Liver (tissue), 9 donors: ENCODE results near the gene ALDH16A1. TPM values are rescaled to one million over a fixed set of nuclear protein-coding genes. Genes with fewer than 3 reads are reported as not detected.

Source experiments
- DNase-seq: peaks from one replicate; pipeline ENCODE4 v3.0.0-alpha.2; 2017; ENCODE audit warnings: low spot score
- H3K27ac ChIP-seq, 2 donors: one replicate each; pipeline ENCODE4 v1.7.0; 2013; ENCODE audit warnings: inconsistent platforms in 2 of 2, low read length in 2 of 2, control low read depth in 1 of 2, low read depth in 1 of 2, mild to moderate bottlenecking in 1 of 2
- H3K27me3 ChIP-seq, 4 donors: one replicate each; pipeline versions ENCODE4 v1.6.1 to v1.7.0; 2013; ENCODE audit warnings: low read length in 3 of 4, inconsistent platforms in 1 of 4, mild to moderate bottlenecking in 1 of 4, moderate library complexity in 1 of 4; ENCODE audit not compliant: control insufficient read depth in 4 of 4, insufficient read depth in 4 of 4
- H3K36me3 ChIP-seq, 4 donors: one replicate each; pipeline versions ENCODE4 v1.6.1 to v1.7.0; 2013; ENCODE audit warnings: low read length in 3 of 4, mild to moderate bottlenecking in 3 of 4, low read depth in 1 of 4, moderate library complexity in 1 of 4; ENCODE audit not compliant: control insufficient read depth in 4 of 4, insufficient read depth in 3 of 4
- H3K4me1 ChIP-seq, 4 donors: one replicate each; pipeline versions ENCODE4 v1.6.1 to v1.7.0; 2013; ENCODE audit warnings: low read length in 3 of 4, mild to moderate bottlenecking in 3 of 4, moderate library complexity in 1 of 4; ENCODE audit not compliant: control insufficient read depth in 4 of 4, insufficient read depth in 4 of 4
- H3K4me3 ChIP-seq, 3 donors: one replicate each; pipeline versions ENCODE4 v1.6.1 to v1.7.0; 2013; ENCODE audit warnings: low read length in 3 of 3, control low read depth in 1 of 3, low read depth in 1 of 3, mild to moderate bottlenecking in 1 of 3
- H3K9ac ChIP-seq, 2 donors: one replicate each; pipeline ENCODE4 v1.7.0; 2013; ENCODE audit warnings: low read length in 2 of 2, mild to moderate bottlenecking in 2 of 2, moderate library complexity in 2 of 2, control low read depth in 1 of 2, low read depth in 1 of 2
- H3K9me3 ChIP-seq, 4 donors: one replicate each; pipeline versions ENCODE4 v1.6.1 to v1.7.0; 2013; ENCODE audit warnings: low read length in 3 of 4; ENCODE audit not compliant: control insufficient read depth in 4 of 4
- EGR1 ChIP-seq, 2 donors: IDR thresholded peaks; 2 replicates each; pipeline ENCODE4 v1.6.1; 2016 to 2018; ENCODE audit warnings: antibody characterized with exemption in 2 of 2, low read depth in 2 of 2
- FOXA1 ChIP-seq: IDR thresholded peaks from 2 replicates; pipeline ENCODE4 v1.6.1; 2016; ENCODE audit warnings: antibody characterized with exemption
- FOXA2 ChIP-seq: IDR thresholded peaks from 2 replicates; pipeline ENCODE4 v1.6.1; 2016; ENCODE audit warnings: antibody characterized with exemption
- GABPA ChIP-seq, 2 donors: IDR thresholded peaks in 1 of 2; conservative IDR thresholded peaks in 1 of 2; 2 replicates each; pipeline ENCODE4 v1.6.1; 2016; ENCODE audit warnings: antibody characterized with exemption in 2 of 2, mild to moderate bottlenecking in 1 of 2, moderate library complexity in 1 of 2
- HNF4A ChIP-seq, 2 donors: conservative IDR thresholded peaks; 2 replicates each; pipeline ENCODE4 v1.6.1; 2016; ENCODE audit warnings: antibody characterized with exemption in 2 of 2, mild to moderate bottlenecking in 2 of 2
- HNF4G ChIP-seq: IDR thresholded peaks from 2 replicates; pipeline ENCODE4 v1.6.1; 2016; ENCODE audit warnings: antibody characterized with exemption
- JUND ChIP-seq, 2 donors: IDR thresholded peaks; 2 replicates each; pipeline ENCODE4 v1.6.1; 2016; ENCODE audit warnings: antibody characterized with exemption in 2 of 2
- NR2F2 ChIP-seq: IDR thresholded peaks from 2 replicates; pipeline ENCODE4 v1.6.1; 2016; ENCODE audit warnings: antibody characterized with exemption
- RAD21 ChIP-seq, 2 donors: IDR thresholded peaks; 2 replicates each; pipeline ENCODE4 v1.6.1; 2016; ENCODE audit warnings: antibody characterized with exemption in 2 of 2, mild to moderate bottlenecking in 2 of 2
- RXRA ChIP-seq, 2 donors: IDR thresholded peaks; 2 replicates each; pipeline ENCODE4 v1.6.1; 2017 to 2018; ENCODE audit warnings: antibody characterized with exemption in 2 of 2, mild to moderate bottlenecking in 1 of 2
- SP1 ChIP-seq: IDR thresholded peaks from 2 replicates; pipeline ENCODE4 v1.6.1; 2018; ENCODE audit warnings: antibody characterized with exemption, mild to moderate bottlenecking
- TAF1 ChIP-seq: conservative IDR thresholded peaks from 2 replicates; pipeline ENCODE4 v1.6.1; 2016; ENCODE audit warnings: antibody characterized with exemption, mild to moderate bottlenecking
- YY1 ChIP-seq: IDR thresholded peaks from 2 replicates; pipeline ENCODE4 v1.6.1; 2016; ENCODE audit warnings: antibody characterized with exemption, mild to moderate bottlenecking
- WGBS: extraction: QIAGEN DNeasy Blood & Tissue Kit; methylation state at CpG from one replicate; pipeline ENCODE4 v1.1.7; 2013; 5-methylcytosine and 5-hydroxymethylcytosine counted together
- polyA plus RNA-seq, 2 donors: library from polyadenylated mRNA; stranded (reverse) in 1 of 2; unstranded in 1 of 2; fragments of 200-250 nt in 1 of 2; fragments of >200 nt in 1 of 2; fragmentation: Nextera tagmentation in 1 of 2; extraction: Ambion mirVana in 1 of 2; gene quantifications; one replicate each; pipeline versions ENCODE4 v1.2.1 to v1.2.3, GENCODE V29; 2013 to 2015
- total RNA-seq, 2 donors: library from RNA; depleted of rRNA; stranded (reverse); fragments of >200 nt; gene quantifications; one replicate each; pipeline ENCODE4 v1.2.3, GENCODE V29; 2014
- TF ChIP-seq, protein P1 (sequence below): IDR thresholded peaks from 2 replicates; pipeline ENCODE4 v1.6.1; 2016; ENCODE audit warnings: antibody characterized with exemption, mild to moderate bottlenecking
- TF ChIP-seq, protein P2 (sequence below): fragments of 150-350 bp; IDR thresholded peaks from 2 replicates; pipeline ENCODE4 v1.5.1; 2017; ENCODE audit warnings: improper control_type of control experiment, low read depth, low read length; ENCODE audit not compliant: missing input control
- TF ChIP-seq, protein P3 (sequence below): IDR thresholded peaks from 2 replicates; pipeline ENCODE4 v1.6.1; 2016; ENCODE audit warnings: antibody characterized with exemption
- TF ChIP-seq, protein P4 (sequence below): IDR thresholded peaks from 2 replicates; pipeline ENCODE4 v1.6.1; 2016; ENCODE audit warnings: antibody characterized with exemption
- TF ChIP-seq, protein P5 (sequence below): IDR thresholded peaks from 2 replicates; pipeline ENCODE4 v1.6.1; 2016; ENCODE audit warnings: antibody characterized with exemption
- donor health status: healthy.
- donor health status: healthy.
- donor health status: healthy.
- donor health status: healthy.
- donor health status: healthy.

Gene ALDH16A1
- total and polyA plus RNA-seq, 4 donors = 5.2 to 35.8 (median 21.5) TPM

DNA sequence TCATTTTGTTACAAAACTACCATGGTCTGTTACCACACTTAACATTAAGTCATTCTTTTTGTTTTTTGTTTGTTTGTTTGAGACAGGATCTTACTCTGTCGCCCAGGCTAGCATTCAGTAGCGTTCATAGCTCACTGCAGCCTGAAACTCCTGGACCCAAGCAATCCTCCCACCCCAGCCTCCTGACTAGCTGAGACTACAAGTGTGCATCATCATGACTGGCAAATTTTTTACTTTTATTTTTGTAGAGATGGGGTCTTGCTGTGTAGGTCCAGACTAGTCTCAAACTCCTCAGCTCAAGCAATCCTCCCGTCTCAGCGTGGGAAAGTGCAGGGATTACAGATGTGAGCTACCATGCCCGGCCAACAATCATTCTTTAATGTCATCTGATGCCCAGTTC lies 3.3 kb downstream of the ALDH16A1 start:
- peaks cover 0 to 3% (median 1%) of the 10 kb centered on the region in 4 donors for H3K36me3 ChIP-seq
- H3K9ac ChIP-seq = no peak overlapping the region
- peaks cover 0 to 16% (median 3%) of the 10 kb centered on the region in 4 donors for H3K4me1 ChIP-seq
- TF ChIP-seq, protein P1, sequence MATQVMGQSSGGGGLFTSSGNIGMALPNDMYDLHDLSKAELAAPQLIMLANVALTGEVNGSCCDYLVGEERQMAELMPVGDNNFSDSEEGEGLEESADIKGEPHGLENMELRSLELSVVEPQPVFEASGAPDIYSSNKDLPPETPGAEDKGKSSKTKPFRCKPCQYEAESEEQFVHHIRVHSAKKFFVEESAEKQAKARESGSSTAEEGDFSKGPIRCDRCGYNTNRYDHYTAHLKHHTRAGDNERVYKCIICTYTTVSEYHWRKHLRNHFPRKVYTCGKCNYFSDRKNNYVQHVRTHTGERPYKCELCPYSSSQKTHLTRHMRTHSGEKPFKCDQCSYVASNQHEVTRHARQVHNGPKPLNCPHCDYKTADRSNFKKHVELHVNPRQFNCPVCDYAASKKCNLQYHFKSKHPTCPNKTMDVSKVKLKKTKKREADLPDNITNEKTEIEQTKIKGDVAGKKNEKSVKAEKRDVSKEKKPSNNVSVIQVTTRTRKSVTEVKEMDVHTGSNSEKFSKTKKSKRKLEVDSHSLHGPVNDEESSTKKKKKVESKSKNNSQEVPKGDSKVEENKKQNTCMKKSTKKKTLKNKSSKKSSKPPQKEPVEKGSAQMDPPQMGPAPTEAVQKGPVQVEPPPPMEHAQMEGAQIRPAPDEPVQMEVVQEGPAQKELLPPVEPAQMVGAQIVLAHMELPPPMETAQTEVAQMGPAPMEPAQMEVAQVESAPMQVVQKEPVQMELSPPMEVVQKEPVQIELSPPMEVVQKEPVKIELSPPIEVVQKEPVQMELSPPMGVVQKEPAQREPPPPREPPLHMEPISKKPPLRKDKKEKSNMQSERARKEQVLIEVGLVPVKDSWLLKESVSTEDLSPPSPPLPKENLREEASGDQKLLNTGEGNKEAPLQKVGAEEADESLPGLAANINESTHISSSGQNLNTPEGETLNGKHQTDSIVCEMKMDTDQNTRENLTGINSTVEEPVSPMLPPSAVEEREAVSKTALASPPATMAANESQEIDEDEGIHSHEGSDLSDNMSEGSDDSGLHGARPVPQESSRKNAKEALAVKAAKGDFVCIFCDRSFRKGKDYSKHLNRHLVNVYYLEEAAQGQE = no peak
- no peak for TF ChIP-seq FOXA1
- TF ChIP-seq YY1 = no peak
- no peak for TF ChIP-seq EGR1 (IDR thresholded peaks at IDR 0.05; ENCODE audit: low read depth in 2 of 2)
- no peak for TF ChIP-seq FOXA2
- TF ChIP-seq GABPA (IDR thresholded peaks at IDR 0.05 in 1 of 2, conservative IDR thresholded peaks at IDR 0.05 in 1 of 2) = no peak
- TF ChIP-seq, protein P2, sequence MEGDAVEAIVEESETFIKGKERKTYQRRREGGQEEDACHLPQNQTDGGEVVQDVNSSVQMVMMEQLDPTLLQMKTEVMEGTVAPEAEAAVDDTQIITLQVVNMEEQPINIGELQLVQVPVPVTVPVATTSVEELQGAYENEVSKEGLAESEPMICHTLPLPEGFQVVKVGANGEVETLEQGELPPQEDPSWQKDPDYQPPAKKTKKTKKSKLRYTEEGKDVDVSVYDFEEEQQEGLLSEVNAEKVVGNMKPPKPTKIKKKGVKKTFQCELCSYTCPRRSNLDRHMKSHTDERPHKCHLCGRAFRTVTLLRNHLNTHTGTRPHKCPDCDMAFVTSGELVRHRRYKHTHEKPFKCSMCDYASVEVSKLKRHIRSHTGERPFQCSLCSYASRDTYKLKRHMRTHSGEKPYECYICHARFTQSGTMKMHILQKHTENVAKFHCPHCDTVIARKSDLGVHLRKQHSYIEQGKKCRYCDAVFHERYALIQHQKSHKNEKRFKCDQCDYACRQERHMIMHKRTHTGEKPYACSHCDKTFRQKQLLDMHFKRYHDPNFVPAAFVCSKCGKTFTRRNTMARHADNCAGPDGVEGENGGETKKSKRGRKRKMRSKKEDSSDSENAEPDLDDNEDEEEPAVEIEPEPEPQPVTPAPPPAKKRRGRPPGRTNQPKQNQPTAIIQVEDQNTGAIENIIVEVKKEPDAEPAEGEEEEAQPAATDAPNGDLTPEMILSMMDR = no peak
- TF ChIP-seq HNF4A (conservative IDR thresholded peaks at IDR 0.05) = no peak
- TF ChIP-seq HNF4G = no peak
- TF ChIP-seq NR2F2 = no peak
- TF ChIP-seq, protein P3, sequence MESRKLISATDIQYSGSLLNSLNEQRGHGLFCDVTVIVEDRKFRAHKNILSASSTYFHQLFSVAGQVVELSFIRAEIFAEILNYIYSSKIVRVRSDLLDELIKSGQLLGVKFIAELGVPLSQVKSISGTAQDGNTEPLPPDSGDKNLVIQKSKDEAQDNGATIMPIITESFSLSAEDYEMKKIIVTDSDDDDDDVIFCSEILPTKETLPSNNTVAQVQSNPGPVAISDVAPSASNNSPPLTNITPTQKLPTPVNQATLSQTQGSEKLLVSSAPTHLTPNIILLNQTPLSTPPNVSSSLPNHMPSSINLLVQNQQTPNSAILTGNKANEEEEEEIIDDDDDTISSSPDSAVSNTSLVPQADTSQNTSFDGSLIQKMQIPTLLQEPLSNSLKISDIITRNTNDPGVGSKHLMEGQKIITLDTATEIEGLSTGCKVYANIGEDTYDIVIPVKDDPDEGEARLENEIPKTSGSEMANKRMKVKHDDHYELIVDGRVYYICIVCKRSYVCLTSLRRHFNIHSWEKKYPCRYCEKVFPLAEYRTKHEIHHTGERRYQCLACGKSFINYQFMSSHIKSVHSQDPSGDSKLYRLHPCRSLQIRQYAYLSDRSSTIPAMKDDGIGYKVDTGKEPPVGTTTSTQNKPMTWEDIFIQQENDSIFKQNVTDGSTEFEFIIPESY = no peak
- no peak for TF ChIP-seq RXRA (IDR thresholded peaks at IDR 0.05)
- no peak for TF ChIP-seq TAF1
- TF ChIP-seq JUND (IDR thresholded peaks at IDR 0.05) = no peak
- TF ChIP-seq SP1 = no peak
- no peak for TF ChIP-seq RAD21 (IDR thresholded peaks at IDR 0.05)
- TF ChIP-seq, protein P4, sequence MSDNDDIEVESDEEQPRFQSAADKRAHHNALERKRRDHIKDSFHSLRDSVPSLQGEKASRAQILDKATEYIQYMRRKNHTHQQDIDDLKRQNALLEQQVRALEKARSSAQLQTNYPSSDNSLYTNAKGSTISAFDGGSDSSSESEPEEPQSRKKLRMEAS = no peak
- TF ChIP-seq, protein P5, sequence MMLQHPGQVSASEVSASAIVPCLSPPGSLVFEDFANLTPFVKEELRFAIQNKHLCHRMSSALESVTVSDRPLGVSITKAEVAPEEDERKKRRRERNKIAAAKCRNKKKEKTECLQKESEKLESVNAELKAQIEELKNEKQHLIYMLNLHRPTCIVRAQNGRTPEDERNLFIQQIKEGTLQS = no peak
- DNase-seq = no peak
- no peak overlapping the region for H3K27ac ChIP-seq
- no peaks in the 10 kb centered on the region for H3K9me3 ChIP-seq
- no peaks in the 10 kb centered on the region for H3K27me3 ChIP-seq
- WGBS = 91% methylated on average over 5 of the region's 5 CpGs
- no peak overlapping the region for H3K4me3 ChIP-seq
